Activated CD4-positive, CD25-positive, alpha-beta regulatory T cell treated with anti-CD3 and anti-CD28 coated beads, Interleukin-2, amount 50 U/mL, for 24 hours (primary cell): ENCODE data around the gene MSL1.

Experiments used
- ATAC-seq, 2 donors: fragments of 150-1000 bp; cut with Tn5 transposase; one replicate each; pipeline ENCODE4 v1.10.0; 2021; ENCODE audit warnings: mild to moderate bottlenecking in 1 of 2, moderate library complexity in 1 of 2

MSL1 gene

GRCh38 chr17:40177275-40177874 lies 55.6 kb downstream of the MSL1 start, which contains the start of gene RAPGEFL1:
Gene RAPGEFL1, plus strand, starts transcription at chr17:40177470. Its CDS starts 392 bp downstream, at chr17:40177862.
- peak; percentile 95 to 96 for ATAC-seq

- no peak for ATAC-seq
These were observed 56.3 kb downstream of the MSL1 start for GRCh38 chr17:40178021-40178601.

GRCh38 chr17:40178660-40179059 lies 56.9 kb downstream of the MSL1 start:
- ATAC-seq = no peak

- ATAC-seq = no peak
These were observed 58.3 kb downstream of the MSL1 start for GRCh38 chr17:40179923-40180659.

GRCh38 chr17:40180694-40181093 lies 58.9 kb downstream of the MSL1 start:
- ATAC-seq = no peak

- ATAC-seq = no peak
These were observed 59.4 kb downstream of the MSL1 start for GRCh38 chr17:40181205-40181604.

- ATAC-seq = no peak
These were observed 60.8 kb downstream of the MSL1 start for GRCh38 chr17:40182606-40183005.
